ENCODE measurements around the gene NKAIN4.

The NKAIN4 gene

GRCh38 chr20:63235399-63235983, 18.8 kb downstream of the NKAIN4 start, which contains the start of gene BIRC7:
Gene BIRC7, plus strand, starts transcription at chr20:63235905. Its CDS starts 192 bp downstream, at chr20:63236097.
- TF ChIP-seq ZNF274 (IDR thresholded peaks at IDR 0.05; ENCODE audit: low read depth, low read length), result no peak
- no peak within 1 kb of the TSS for H3K4me3 ChIP-seq (ENCODE audit: low read length)

DNA sequence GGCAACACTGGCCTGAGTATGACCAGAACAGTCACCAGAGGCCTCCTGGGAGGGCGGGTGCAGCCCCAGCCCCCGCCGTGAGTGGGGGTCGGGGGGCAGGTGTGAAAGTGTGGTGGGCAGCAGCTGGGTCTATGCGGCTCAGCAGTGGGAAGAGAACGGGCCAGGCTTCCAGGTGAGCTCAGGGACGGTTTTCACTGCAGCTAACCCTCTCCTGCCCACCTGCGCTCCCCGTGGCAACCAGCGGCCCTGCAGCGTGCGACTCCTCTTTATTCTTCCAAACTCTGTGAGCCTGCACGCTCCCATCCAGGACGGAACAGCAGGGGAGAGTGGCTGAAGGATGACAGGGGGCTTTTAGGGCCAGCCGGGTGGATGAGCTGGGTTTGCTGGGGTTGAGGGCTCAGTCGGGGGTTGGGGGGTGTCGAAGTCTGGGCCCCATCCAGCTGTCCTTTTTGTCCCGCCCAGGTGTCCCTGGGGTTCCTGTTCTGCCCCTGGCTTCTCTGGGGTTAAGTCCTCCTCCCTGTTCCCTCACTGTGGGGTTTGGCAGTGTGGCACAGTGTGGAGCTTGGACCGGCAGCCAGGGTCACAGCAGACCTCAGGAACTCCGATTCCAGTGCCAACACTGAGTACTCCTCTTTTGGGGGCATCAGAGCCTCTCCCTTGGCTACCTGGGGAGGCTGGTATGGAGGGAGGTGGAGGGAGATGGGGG, 19.4 kb downstream of the NKAIN4 start:
- H3K4me3 ChIP-seq (ENCODE audit: low read length), result no peak overlapping the region
- no peak for TF ChIP-seq ZNF274 (IDR thresholded peaks at IDR 0.05; ENCODE audit: low read depth, low read length)

- TF ChIP-seq ZNF274 (IDR thresholded peaks at IDR 0.05; ENCODE audit: low read depth, low read length), result no peak
- H3K4me3 ChIP-seq (ENCODE audit: low read length), result no peak overlapping the region
Measured at GRCh38 chr20:63233924-63234323, 20.3 kb downstream of the NKAIN4 start.

- no peak for TF ChIP-seq ZNF274 (IDR thresholded peaks at IDR 0.05; ENCODE audit: low read depth, low read length)
- no peak overlapping the region for H3K4me3 ChIP-seq (ENCODE audit: low read length)
Measured at GRCh38 chr20:63233061-63233344, 21.3 kb downstream of the NKAIN4 start.

- H3K4me3 ChIP-seq (ENCODE audit: low read length), result no peak overlapping the region
- TF ChIP-seq ZNF274 (IDR thresholded peaks at IDR 0.05; ENCODE audit: low read depth, low read length), result no peak
Measured at GRCh38 chr20:63232235-63233060, 21.8 kb downstream of the NKAIN4 start.

GRCh38 chr20:63230800-63231268, 23.4 kb downstream of the NKAIN4 start:
- TF ChIP-seq ZNF274 (IDR thresholded peaks at IDR 0.05; ENCODE audit: low read depth, low read length), result no peak
- no peak overlapping the region for H3K4me3 ChIP-seq (ENCODE audit: low read length)

GRCh38 chr20:63228806-63229205, 25.5 kb downstream of the NKAIN4 start:
- no peak for TF ChIP-seq ZNF274 (IDR thresholded peaks at IDR 0.05; ENCODE audit: low read depth, low read length)
- H3K4me3 ChIP-seq (ENCODE audit: low read length), result no peak overlapping the region

- H3K4me3 ChIP-seq (ENCODE audit: low read length), result no peak overlapping the region
- TF ChIP-seq ZNF274 (IDR thresholded peaks at IDR 0.05; ENCODE audit: low read depth, low read length), result no peak
Measured at GRCh38 chr20:63227260-63227659, 27.0 kb downstream of the NKAIN4 start.

GRCh38 chr20:63226042-63226943, 28.0 kb downstream of the NKAIN4 start:
- no peak overlapping the region for H3K4me3 ChIP-seq (ENCODE audit: low read length)
- TF ChIP-seq ZNF274 (IDR thresholded peaks at IDR 0.05; ENCODE audit: low read depth, low read length), result no peak

- no peak for TF ChIP-seq ZNF274 (IDR thresholded peaks at IDR 0.05; ENCODE audit: low read depth, low read length)
Measured at GRCh38 chr20:63225082-63225454, 29.2 kb downstream of the NKAIN4 start.

DNA sequence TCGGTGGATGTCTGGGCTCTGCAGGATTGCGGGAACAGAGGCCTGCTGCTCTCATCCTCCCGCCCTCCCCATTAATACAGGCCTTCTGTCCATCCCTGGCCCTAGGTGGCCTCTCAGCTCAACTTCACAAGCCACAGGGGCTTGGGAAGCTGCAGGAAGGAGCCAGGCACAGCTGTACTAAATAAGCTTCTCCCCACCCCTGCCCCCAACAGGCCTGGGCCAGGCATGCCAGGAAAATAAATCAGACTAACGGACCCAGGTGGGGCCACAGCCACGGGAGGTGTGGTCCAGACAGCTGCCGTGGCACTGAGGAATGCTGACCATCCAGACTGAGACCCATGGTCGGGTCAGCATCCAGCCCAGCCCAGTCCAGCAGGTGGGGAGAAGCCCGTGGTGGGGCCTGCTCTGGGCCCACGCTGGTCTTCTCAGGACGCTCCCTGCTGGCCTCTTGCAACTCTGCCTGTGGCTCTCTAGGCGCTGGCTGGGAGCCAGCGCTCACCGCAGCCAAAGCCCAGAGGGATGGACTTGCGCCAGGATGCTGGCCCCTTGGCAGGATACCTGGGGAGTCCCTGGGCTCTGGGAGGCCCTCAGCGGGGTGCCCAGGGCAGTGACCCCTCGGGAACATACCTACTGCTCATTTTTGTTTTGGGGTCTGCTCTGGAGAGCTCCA, 29.7 kb downstream of the NKAIN4 start:
- H3K4me3 ChIP-seq (ENCODE audit: low read length), result no peak overlapping the region
- no peak for TF ChIP-seq ZNF274 (IDR thresholded peaks at IDR 0.05; ENCODE audit: low read depth, low read length)

More at GRCh38 chr20:63225082-63225454, 29.2 kb downstream of the NKAIN4 start:
- no peak overlapping the region for H3K4me3 ChIP-seq (ENCODE audit: low read length)

DNA sequence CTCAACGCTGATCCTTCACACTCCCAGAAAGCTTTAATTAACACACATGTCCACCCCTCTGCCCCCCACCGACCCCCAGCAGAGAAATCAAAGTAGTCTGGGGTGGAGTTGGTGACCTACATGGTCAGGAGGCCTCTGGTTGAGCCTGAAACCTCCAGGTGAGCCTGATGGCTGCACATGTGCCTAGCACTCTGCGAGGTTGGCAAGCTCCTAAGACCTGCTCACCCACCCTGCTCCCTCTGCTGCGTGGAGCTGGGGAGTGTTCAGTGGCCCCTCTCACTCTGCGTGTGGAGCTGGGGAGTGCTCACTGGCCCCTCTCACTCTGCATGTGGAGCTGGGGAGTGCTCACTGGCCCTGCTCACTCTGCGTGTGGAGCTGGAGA, 30.4 kb downstream of the NKAIN4 start:
- H3K4me3 ChIP-seq (ENCODE audit: low read length), result no peak overlapping the region
- no peak for TF ChIP-seq ZNF274 (IDR thresholded peaks at IDR 0.05; ENCODE audit: low read depth, low read length)

- TF ChIP-seq ZNF274 (IDR thresholded peaks at IDR 0.05; ENCODE audit: low read depth, low read length), result no peak
- H3K4me3 ChIP-seq (ENCODE audit: low read length), result no peak overlapping the region
Measured at GRCh38 chr20:63223121-63223825, 31.0 kb downstream of the NKAIN4 start.

Data from GM08714 (cell line).